Activated T-cell treated with anti-CD3 and anti-CD28 coated beads for 24 hours (primary cell): ENCODE measurements around the gene SAA2.
"Not testable (repeated sequence)": the region's sequence is repeated elsewhere in the genome, so short reads cannot be mapped to it uniquely, and the experiment has no call there.

Experiments
- DNase-seq: peaks from one replicate; pipeline ENCODE4 v3.0.0-alpha.2; 2020; ENCODE audit warnings: low read depth

Gene SAA2

DNA sequence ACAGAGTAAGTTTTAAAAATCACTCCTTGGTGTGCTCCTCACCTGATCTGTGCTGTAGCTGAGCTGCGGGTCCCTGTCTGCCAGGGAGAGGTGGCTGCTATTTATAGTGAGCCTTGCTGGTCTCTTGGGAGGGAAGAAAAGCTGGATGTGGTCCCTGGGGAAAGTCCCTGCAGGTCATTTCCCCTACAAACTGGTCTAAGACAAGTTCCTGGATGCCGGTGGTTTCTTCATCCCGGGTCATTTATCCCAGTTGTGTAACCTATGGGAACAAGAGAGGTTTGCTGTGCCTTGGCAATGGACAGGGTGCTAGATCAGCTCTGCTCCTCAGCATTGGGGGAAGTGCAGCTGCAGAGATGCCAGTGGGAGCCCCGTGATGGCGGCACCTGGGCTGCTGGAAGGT, at the start of gene SAA2:
Gene SAA2, minus strand, starts transcription at position 108 of the 400 bp plus-strand sequence. CDS start 657 bp downstream, outside the sequence.
- DNase-seq: no peak

DNA sequence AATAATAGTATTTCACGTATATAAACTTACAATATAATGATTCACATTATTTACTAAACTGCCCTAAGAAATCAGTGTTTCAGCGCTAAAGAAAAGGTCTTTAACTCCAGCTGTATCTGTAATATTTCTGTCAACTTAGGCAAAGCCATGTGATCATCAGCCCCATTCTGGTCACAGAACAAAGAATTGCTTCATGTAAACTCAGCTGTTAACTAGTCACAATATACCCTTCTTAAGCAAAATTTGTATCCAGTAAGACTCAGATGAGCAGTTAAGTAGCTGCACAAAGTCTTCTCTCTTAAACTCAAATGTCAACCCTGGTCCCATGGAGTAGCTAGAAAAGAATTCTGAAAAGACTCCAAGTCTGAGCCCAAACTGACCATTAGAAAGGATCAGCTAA, 46.8 kb upstream of the SAA2 start:
- DNase-seq: no peak

- DNase-seq: no peak
Measured at GRCh38 chr11:18294862-18295261, 46.4 kb upstream of the SAA2 start.

DNA sequence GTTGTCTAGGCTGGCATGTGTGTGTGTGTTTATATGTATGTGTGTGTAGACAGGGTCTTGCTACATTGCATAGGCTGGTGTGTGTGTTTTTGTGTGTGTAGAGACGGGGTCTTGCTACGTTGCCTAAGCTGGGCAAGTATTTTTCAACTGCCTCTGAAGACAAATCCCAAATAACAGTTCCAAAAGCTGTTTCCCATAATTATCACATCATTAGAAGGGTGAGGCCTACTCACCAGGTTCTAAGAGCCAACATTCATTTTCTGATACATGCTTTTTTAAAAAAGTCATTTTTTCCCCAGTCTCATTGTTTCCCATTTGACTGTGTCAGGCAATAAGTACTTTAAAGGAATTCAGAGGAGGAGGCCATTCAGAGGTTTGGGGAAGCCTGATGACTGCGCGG, 40.4 kb upstream of the SAA2 start:
- no peak for DNase-seq

DNA sequence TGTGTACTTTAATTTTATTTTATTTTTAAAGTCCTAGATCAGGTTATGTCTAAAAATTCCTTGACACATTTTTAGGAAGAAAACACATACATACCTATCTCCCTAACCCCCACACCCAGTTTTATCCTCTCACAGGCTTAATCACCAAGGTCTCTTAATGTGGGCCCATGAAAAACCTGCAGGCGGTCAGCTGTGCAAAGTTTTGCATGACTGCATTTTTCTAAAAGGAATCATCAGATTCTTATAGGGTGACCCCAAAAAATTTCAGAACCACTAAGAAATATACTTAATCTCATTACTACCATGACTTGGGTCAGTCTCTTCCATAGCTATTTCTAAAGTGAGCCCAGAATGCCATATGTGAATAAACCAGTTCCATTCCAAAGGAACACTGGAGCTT, 37.4 kb upstream of the SAA2 start:
- no peak for DNase-seq

DNA sequence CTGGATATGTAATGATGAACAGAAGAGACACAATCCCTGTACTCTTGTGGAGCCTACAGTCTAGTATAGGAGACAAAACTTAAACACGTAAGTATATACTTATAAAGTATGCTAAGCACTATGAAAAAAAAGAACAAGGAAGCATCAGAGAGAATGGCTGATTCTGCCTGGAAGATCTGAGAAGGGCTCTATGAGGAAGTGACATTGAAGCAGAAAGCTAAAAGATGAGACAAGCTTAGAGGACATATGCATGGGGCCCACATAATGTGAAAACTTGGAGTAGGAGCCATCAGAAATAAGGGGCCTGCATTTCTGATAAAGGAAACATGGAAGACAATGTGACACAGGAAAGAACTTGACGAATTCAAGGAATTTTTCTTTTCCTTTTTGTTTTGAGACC, 34.2 kb upstream of the SAA2 start:
- no peak for DNase-seq

- no peak for DNase-seq
Measured at GRCh38 chr11:18280438-18281045, 32.1 kb upstream of the SAA2 start.

DNA sequence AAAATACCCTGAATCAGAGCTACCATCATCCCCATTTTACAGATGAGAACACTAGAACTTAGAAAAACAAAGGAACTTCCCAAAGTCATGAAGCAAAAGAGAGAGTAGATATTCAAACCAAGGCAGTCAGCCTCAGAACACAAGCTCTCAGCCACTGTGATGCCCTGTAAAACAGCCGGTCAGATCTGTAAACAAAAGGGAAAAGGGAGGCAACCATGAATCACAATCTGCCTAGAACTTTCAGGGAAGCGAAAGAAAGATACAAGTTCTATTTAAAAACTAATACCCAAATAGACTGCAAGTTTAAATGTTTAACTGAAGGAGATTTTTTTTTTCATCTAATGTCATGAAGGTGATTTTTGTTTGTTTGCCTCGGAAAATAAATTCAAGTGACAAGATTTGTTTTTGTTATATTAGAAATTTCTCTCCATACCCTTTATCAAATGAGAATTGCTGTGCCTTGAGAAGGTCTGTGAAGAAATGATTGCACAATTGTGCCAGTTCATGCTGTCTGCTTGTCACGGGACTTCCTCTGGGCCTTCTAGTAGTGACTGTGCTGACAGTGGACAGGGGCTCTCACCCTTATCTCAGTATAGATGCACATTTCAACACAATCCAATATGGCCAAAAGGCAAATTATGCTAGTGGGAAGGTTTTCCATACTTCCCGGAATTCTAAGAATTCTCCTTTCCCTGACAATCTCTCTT, 29.2 kb upstream of the SAA2 start:
- no peak for DNase-seq

- DNase-seq: no peak
Measured at GRCh38 chr11:18271206-18271605, 22.7 kb upstream of the SAA2 start.

- DNase-seq: no peak
Measured at GRCh38 chr11:18270102-18270501, 21.6 kb upstream of the SAA2 start.

DNA sequence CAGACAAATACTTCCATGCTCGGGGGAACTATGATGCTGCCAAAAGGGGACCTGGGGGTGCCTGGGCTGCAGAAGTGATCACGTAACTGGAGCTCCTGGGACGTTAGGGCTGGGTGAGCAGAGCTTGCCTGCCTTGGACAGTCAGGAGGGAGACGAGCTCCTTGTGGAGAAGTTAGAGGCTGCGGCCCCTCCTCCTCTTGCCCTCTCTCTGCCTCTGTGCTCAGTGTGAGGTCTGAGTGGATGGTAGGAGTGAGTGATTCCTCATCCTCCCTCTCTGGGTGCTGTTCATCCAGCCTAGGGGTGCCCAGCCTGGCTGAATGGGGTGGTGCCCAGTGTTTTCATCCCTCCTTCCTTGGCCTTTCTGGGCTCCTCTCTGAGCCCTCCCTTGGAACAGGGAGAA, 20.8 kb upstream of the SAA2 start:
- DNase-seq: not testable (repeated sequence)

- not testable (repeated sequence) for DNase-seq
Measured at GRCh38 chr11:18267335-18268133, 19.1 kb upstream of the SAA2 start.

DNA sequence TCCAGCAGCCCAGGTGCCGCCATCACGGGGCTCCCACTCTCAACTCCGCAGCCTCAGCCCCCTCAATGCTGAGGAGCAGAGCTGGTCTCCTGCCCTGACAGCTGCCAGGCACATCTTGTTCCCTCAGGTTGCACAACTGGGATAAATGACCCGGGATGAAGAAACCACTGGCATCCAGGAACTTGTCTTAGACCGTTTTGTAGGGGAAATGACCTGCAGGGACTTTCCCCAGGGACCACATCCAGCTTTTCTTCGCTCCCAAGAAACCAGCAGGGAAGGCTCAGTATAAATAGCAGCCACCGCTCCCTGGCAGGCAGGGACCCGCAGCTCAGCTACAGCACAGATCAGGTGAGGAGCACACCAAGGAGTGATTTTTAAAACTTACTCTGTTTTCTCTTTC, 17.5 kb upstream of the SAA2 start, which contains the start of gene SAA1:
Gene SAA1, plus strand, starts transcription at position 316 of the 400 bp plus-strand sequence. CDS start 624 bp downstream, outside the sequence.
- DNase-seq: no peak

DNA sequence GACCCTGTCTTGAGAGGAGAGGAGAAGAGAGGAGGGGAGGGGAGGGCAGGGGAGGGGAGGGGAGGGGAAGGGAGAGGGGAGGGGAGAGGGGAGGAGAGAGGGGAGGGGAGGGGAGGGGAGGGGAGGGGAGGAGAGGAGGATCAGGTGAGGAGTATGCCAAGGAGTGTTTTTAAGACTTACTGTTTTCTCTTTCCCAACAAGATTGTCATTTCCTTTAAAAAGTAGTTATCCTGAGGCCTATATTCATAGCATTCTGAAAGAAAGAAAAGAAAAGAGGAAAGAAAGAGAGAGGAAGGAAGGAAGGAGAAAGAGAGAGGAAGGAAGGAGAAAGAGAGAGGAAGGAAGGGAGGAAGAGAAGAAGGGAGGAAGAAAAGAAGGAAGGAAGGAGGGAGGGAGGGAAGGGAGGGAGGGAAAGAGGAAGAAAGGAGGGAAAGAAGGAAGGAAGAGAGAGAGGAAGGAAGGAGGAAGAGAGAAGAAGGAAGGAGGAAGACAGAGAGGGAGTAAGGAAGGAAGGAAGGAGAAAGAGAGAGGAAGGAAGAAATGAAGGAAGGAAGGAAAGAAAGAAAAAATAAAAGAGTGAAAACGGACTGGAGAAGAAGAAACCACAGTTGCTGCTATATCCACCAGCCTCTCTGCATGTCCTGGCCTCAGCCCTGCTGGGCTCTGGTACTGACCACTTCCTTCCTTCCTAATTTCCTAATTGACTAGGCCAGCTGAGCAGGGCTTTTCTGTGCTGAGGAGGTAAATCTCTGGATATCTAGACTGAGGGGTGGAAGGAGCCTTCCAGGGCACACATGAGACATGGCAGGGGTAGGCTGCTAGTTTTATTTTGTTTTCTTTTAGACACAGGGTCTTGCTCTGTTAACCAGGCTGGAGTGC, 16.4 kb upstream of the SAA2 start:
- DNase-seq: no peak

DNA sequence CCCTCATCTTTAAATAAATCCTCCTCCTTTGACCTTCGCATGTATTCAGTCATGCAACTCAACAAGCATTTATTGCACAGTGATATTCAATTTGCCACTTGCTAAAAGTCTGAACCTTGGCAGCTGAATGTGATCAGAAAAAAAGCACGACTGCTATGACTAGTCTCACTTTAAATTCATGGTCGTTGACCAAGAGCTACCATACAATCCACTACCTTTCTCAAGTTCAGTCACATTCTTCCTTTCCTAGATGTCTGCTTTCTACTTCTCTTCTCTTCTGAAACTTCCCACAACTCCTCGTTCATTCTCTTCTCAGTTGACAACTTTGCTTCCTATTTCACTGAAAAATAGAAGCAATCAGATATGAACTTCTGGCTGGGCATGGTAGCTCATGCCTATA, 15.6 kb upstream of the SAA2 start:
- DNase-seq: no peak

DNA sequence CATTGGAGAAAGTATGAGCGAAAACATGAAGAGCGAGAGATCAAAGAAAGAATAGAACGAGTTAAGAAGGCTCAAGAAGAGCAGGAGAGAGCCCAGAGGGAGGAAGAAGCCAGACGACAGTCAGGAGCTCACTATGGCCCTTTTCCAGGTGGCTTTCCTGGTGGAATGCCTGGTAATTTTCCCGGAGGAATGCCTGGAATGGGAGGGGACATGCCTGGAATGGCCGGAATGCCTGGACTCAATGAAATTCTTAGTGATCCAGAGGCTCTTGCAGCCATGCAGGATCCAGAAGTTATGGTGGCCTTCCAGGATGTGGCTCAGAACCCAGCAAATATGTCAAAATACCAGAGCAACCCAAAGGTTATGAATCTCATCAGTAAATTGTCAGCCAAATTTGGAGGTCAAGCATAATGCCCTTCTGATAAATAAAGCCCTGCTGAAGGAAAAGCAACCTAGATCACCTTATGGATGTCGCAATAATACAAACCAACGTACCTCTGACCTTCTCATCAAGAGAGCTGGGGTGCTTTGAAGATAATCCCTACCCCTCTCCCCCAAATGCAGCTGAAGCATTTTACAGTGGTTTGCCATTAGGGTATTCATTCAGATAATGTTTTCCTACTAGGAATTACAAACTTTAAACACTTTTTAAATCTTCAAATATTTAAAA, 14.3 kb upstream of the SAA2 start:
- DNase-seq: not testable (repeated sequence)

DNA sequence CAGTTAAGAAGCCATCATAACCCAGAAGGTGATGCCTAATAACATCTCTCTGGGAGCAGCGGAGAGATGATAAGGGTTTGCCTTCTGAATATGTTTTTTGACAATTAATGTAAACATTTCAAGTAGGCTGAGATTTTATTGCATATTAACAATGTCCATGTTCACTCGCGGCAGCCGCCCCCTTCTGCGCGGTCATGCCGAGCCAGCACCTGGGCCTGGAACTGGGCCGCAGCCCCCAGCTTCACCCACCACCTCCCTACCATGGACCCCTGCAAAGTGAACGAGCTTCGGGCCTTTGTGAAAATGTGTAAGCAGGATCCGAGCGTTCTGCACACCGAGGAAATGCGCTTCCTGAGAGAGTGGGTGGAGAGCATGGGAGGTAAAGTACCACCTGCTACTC, 13.3 kb upstream of the SAA2 start:
- DNase-seq: no peak

GRCh38 chr11:18259259-18259658, 10.8 kb upstream of the SAA2 start:
- DNase-seq: no peak

- DNase-seq: no peak
Measured at GRCh38 chr11:18254781-18255361, 6.4 kb upstream of the SAA2 start.

DNA sequence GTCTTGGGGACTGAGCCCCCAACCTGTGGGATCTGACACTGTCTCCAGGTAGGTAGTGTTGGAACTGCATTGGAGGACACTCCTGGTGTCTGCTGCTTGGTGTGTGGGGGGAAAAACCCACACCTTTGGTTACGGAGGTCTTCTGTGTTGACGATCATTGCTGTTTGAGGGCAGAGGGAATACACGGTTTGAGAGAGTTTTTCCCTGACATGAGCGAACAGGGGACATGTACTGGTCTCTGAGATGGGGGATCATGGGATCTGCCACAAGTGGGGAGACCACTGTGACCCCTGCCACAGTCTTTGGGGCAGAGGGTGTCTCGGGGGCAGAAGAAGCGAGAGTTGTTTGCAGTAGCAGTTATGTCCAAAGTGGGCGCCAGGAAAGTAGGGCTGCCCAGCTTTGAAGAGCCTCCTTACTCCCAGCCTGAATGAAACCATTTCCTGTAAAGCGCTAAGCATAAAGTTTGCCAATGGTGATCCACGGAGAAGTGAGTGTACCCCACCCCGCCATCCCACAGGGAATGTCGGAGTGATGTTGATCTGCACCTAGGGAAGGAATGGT, 5.4 kb upstream of the SAA2 start:
- no peak for DNase-seq

GRCh38 chr11:18253233-18253632, 4.8 kb upstream of the SAA2 start:
- DNase-seq: no peak
